Glomerular endothelial cell (primary cell): ENCODE data around the gene STOML3. TPM values are rescaled to one million over a fixed set of nuclear protein-coding genes. Genes with fewer than 3 reads are reported as not detected.

ENCODE experiments used
- DNase-seq: peaks from one replicate; pipeline ENCODE4 v3.0.0-alpha.2; 2011; ENCODE audit warnings: low read depth, low spot score; ENCODE audit errors: extremely low read depth
- total RNA-seq: library from RNA; depleted of rRNA; stranded (reverse); fragments of >200 nt; gene quantifications from 2 replicates; pipeline ENCODE4 v1.2.3, GENCODE V29; 2015

Gene STOML3
- total RNA-seq, 1 donor from 2014 or later, result not detected

DNA sequence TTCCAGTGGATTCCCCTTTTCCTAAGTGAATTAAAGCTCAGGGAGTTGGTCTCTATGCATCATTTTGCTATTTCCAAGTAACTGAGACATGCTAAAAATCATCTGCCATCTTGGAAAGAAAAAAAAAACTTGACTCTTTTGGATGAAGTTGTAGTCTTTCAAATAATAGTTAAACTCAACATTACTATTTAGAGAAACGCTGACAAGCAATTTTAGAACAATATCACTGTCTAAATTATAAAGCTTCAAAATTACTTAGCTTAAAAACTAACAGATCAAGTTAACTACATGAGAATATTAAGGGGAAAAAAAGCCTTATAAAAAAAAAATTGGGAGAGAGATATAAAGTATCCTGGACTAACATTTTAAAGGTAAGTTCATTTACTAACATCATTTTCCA, 68.5 kb downstream of the STOML3 start:
- no peak for DNase-seq

DNA sequence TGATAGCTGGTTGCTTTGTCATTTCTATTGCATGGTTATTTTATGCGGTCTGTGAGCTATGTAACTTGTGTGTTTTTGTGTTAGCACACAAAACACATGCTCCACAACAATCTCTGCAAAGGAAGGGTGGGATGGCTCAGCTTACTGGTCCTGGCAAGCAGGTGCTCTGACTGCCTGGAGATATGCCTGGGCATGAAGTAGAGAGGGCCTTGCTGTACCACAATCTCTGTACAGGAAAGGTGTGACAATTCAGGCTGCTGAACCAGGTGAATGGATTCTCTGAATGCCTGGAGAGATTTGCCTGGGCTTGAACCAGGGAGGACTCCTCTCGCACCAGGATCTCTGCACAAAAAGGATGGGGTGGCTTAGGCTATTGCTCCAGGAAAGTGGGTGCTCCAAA, 69.5 kb downstream of the STOML3 start:
- DNase-seq, result no peak

Other genes with a start within 250 kb of the STOML3 start
- gene PROSER1, start 47.3 kb upstream of the STOML3 start, total RNA-seq, result 14.6 and 21.2 TPM in 2 replicates
- 7.2 and 11.4 TPM in 2 replicates for gene NHLRC3, start 47.6 kb upstream of the STOML3 start, total RNA-seq